IPS DF 4.7 (cell line): ENCODE results near the gene MEGF8.

ENCODE experiments used
- DNase-seq: peaks from one replicate; pipeline ENCODE4 v3.0.0-alpha.2; 2013; ENCODE audit warnings: low spot score; ENCODE audit errors: extremely low read depth

Gene MEGF8

DNA sequence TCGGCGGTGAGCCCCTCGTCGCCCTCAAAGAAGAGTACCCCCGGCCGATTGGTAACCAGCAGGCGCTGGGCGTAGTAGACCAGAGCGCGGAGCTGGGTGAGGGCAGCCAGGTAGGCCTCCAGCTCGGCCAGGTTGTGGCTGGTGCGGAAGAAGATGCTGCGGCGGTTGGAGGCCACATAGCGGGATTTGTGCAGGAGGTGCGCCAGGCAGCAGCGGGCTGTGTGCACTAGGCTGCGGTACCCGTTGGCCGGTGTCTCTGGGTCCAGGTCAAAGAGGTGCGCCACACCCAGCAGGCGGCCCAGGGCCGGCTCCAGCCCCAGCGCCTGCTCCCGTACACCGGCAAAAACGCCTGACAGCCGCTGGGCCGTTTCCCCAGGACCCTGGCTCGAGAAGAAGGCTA lies 84.9 kb downstream of the MEGF8 start:
- no peak for DNase-seq

GRCh38 chr19:42411581-42412178 lies 86.2 kb downstream of the MEGF8 start:
- DNase-seq: no peak

DNA sequence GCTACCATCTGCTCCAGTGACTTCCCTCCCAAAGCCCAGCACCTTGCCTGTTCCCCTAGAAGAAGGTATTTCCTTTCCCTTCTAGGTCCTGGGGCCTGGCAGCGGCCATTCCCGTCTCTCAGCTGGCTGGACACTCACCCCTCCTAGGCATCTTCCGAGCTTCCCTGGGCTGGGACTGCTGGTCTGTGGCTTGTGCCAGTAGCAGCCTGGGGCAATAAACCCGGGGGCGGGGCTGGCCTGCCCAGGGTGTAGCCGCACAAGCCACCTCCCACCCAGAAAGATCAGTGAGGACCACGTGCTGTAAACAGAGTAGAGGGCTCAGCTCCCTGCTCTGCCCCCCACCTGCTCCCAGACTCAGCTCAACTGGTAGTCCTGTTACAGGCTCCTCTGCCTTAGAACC lies 86.8 kb downstream of the MEGF8 start:
- DNase-seq: no peak

DNA sequence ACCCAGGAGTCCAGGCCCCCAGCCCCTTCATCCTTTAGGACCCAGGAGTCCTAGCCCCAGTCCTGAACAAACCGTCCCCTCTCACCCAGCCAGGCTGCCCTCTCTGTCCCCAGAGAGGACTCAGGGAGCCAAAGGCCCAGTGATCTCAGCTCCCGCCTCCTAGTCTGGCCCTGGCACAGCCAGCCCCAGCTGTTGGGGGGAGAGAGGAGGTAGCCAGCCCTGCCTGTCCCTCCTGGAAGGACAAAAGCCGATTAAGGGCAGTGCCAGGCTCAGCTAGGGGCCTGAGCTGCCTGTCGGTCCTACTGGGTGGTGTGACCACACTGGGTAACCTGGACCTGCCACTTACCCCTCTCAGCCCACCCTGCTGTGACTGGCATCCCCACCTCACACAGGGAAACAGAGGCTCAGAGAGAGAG lies 87.2 kb downstream of the MEGF8 start:
- no peak for DNase-seq

DNA sequence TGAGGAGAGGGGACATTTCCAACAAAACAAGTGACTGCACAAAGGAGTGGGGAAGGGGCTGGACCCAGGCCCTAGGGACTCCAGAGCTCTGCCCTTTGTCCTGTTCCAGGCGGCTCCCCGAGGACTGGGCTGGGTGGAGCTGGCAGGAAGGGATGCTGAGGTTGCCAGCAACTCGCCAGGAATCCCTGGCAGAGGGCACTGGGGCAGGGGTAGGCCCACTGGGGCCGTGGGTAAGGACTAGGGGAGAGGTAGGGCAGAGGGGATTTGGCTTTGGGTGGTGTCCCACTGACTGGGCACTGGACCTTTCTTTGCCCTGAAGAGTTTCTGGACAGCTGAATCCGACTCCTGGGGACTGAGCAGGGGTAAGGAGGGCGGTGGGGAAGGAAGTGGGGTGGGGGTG lies 93.9 kb downstream of the MEGF8 start:
- DNase-seq: no peak

GRCh38 chr19:42420055-42420544 lies 94.7 kb downstream of the MEGF8 start:
- DNase-seq: no peak

DNA sequence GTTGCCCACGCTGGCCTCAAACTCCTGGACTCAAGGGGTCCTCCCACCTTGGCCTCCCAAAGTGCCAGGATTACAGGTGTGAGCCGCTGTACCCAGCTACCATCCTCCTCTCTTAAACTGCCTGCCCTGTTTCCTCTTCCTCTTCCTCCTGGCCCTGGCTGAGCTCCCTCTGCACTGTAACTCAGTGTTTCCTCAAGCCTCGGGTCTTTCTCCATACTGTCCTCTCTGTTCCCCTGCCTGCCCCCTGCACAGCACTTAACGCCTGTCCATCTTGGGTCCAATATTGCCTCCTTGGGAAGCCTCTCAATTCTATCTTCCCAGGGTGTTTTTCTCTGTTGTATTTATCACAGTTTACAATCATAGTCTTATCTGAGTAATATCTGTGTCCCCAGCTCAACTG lies 95.7 kb downstream of the MEGF8 start:
- no peak for DNase-seq

DNA sequence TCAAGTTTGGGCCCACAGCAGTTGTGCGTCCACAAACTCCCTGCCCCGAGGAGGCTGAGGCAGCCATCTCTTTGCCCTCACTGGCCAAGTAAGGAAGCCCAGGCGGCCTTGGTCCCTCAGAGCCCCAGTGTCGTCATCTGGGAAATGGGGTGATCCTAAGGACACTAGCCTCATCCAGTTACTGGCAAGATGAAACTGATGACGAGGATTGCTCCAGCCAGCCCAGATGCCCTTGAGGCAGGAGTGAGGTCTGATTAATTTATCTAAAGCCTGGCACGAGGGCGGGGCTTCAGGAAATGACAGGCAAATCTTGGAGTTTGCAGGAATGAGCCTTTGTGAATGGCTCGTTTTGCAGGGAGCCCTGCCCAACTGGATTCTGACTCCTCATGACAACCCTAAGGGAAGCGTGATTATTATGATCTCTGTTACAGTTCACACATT lies 96.2 kb downstream of the MEGF8 start:
- no peak for DNase-seq

GRCh38 chr19:42422092-42422900 lies 96.9 kb downstream of the MEGF8 start:
- DNase-seq: no peak

DNA sequence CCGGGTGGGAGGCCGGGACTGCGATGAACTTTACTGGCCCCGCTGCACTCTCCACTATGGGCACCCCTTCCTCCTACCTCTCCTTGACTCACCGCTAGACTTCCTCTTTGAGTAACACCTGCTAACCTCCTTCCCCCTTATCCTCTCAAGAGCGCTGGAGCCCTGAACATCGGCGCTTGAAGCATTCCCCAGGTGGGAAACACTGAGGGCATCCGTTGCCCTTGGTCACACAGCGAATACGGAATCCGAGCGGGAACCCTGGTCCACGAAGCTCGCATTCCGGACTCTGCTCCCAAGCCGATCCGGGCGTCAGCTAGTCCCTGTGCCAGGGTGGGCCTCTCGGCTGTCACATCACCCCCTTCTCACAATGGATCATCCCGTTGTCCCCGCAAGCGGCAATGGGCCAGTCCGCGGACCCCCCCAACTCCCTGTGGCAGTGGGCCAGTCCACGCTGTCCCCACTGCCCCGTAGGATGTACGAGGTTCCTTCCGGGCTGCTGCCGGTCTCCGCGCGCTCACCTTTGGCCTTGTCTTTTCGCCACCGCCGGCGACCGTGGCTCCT lies 97.5 kb downstream of the MEGF8 start:
- DNase-seq: no peak

GRCh38 chr19:42423462-42424344 lies 98.3 kb downstream of the MEGF8 start:
- DNase-seq: no peak

DNA sequence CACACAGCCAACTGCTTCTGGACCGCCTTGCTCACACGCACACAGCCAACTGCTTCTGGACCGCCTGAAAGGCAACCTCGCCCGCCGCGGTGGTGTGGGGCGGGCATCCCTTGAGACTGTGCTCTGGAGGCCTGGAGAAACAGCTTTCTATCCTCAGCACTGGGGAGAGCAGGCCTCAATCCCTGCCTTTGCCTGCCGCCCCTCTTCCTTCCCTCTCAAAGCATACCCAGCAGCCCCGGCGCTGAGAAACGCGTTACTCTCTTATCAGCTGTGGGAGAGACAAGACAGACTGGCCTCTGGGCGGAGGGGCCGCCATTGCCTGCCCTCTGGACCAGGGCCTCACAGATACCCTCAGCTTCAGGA lies 98.9 kb downstream of the MEGF8 start:
- no peak for DNase-seq

GRCh38 chr19:42424712-42425131 lies 99.3 kb downstream of the MEGF8 start:
- DNase-seq: no peak

DNA sequence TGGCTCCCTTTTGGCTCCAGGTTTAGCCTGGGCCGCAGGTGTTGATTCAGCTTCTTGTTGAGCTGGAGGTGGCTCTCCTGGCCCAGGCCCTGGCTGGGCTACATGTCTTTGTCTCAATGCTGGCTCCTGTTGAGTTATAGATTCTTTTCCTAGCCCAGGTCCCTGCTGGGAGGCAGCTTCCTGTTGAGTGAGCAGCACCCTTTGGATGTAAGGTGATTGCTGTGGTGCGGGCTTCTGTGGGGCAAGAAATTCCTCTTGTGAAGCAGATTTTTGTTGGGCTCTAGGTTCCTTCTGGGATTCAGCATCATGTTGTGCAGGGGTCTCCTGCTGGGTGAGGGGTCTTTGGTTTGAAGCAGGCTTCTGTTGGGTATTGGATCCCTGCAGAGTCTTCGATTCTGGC lies 101.2 kb downstream of the MEGF8 start:
- DNase-seq: no peak

- DNase-seq: no peak
Measured at GRCh38 chr19:42427313-42427712, 101.9 kb downstream of the MEGF8 start, which contains the start of gene LIPE. Gene LIPE, minus strand, starts transcription at chr19:42427388. Its CDS starts 239 bp downstream, at chr19:42427149.
